Heart right ventricle (tissue), 16 donors: ENCODE results near the gene KIF2B. TPM values are rescaled to one million over a fixed set of nuclear protein-coding genes. Genes with fewer than 3 reads are reported as not detected.
"Not testable (repeated sequence)": the region's sequence is repeated elsewhere in the genome, so short reads cannot be mapped to it uniquely, and the experiment has no call there.

Experiments
- ATAC-seq, 8 donors: fragments of 200-7000 bp; cut with Tn5 transposase; one replicate each; pipeline ENCODE4 v1.9.1; 2020; ENCODE audit warnings: mild to moderate bottlenecking in 8 of 8, moderate library complexity in 8 of 8, moderate number of reproducible peaks in 1 of 8
- DNase-seq, 2 donors: peaks; one replicate each; pipeline ENCODE4 v3.0.0-alpha.2; 2020
- H3K27ac ChIP-seq, 10 donors: fragments of 200-600 bp; sonication (generic) in 2 of 10; one replicate each; pipeline versions ENCODE4 v1.5.0 to v1.8.0; 2020 to 2022; ENCODE audit warnings: mild to moderate bottlenecking in 3 of 10
- H3K27me3 ChIP-seq, 7 donors: fragments of 200-600 bp; one replicate each; pipeline ENCODE4 v1.8.0; 2021 to 2022; ENCODE audit warnings: mild to moderate bottlenecking in 2 of 7
- H3K36me3 ChIP-seq, 9 donors: fragments of 200-600 bp; sonication (generic) in 1 of 9; one replicate each; pipeline versions ENCODE4 v1.5.0 to v1.8.0; 2020 to 2022; ENCODE audit warnings: mild to moderate bottlenecking in 2 of 9
- H3K4me1 ChIP-seq, 9 donors: fragments of 200-600 bp; sonication (generic) in 1 of 9; one replicate each; pipeline versions ENCODE4 v1.5.0 to v1.8.0; 2020 to 2022; ENCODE audit warnings: mild to moderate bottlenecking in 4 of 9
- H3K4me3 ChIP-seq, 10 donors: fragments of 200-600 bp; sonication (generic) in 2 of 10; one replicate each; pipeline versions ENCODE4 v1.5.0 to v1.8.0; 2020 to 2022; ENCODE audit warnings: mild to moderate bottlenecking in 7 of 10, moderate library complexity in 2 of 10
- H3K9me3 ChIP-seq, 11 donors: fragments of 200-600 bp in 10 of 11; sonication (generic) in 2 of 11; one replicate each; pipeline versions ENCODE4 v1.5.0 to v1.8.0; 2013 to 2022; ENCODE audit warnings: mild to moderate bottlenecking in 2 of 11, control low read depth in 1 of 11, moderate library complexity in 1 of 11
- WGBS, 2 donors: extraction: QIAGEN DNeasy Blood & Tissue Kit; methylation state at CpG; one replicate each; pipeline ENCODE4 v1.1.7; 2013; ENCODE audit warnings: inconsistent platforms in 1 of 2; 5-methylcytosine and 5-hydroxymethylcytosine counted together
- intact Hi-C, 10 donors: fragments of 100-400 bp; cut with DNase I; formaldehyde crosslinking; loops; one replicate each; pipeline versions ENCODE4 v1.11.1 to v1.14.2; 2022
- polyA plus RNA-seq, 2 donors: library from polyadenylated mRNA; stranded (reverse); fragments of 200-250 nt; gene quantifications; one replicate each; pipeline ENCODE4 v1.2.3, GENCODE V29; 2013
- total RNA-seq, 10 donors: library from RNA; stranded (reverse); fragmentation: NEBNext Ultra II Directional in 3 of 10; extraction: Animal tissue kit (Norgen Biotek cat#: 25700) in 3 of 10; gene quantifications; one replicate each; pipeline versions ENCODE4 v1.2.1 to v1.2.4, GENCODE V29; 2021 to 2023
- TF ChIP-seq, protein P1 (sequence below), 9 donors: fragments of 200-600 bp; sonication (generic) in 2 of 9; IDR thresholded peaks; one replicate each; pipeline versions ENCODE4 v1.5.0 to v1.8.0; 2021 to 2022; ENCODE audit warnings: antibody characterized with exemption in 9 of 9, mild to moderate bottlenecking in 5 of 9, moderate library complexity in 1 of 9
- donor health status: Arrhythmogenic right ventricular cardiomyopathy.
- donor health status: ischemic (EF 13 %, LVEDD 7.1; RV severe dilation, severe dysfunction).
- donor health status: healthy with polysubstance abuse.
- donor health status: DM: no; HTN: yes; CAD: no.
- donor health status: DM: no; HTN: no; CAD: no.
- donor health status: ischemic (EF 25% LVEDD 6.9; RV normal size, moderate dysfunction).
- donor health status: ischemic (EF 25% LVEDD 5.7; RV mildly dilated, moderate dysfunction).
- donor health status: healthy.
- donor health status: DM: yes; HTN: yes; CAD: no.
- donor health status: Ischemic cardiomyopathy.
- donor health status: ischemic (EF 35%, LVEDD 5.7; RV mildly dilated, moderate dysfunction).
- donor health status: nonischemic (EF 11% LVEDD 7.7; RV severe dilation, severe dysfunction).
- donor health status: DM: yes; HTN: yes; CAD: no.
- donor health status: PGD.
- donor health status: ischemic (EF 29% LVEDD 5.4; RV normal size, mild dysfunction).
- donor health status: nonischemic (EF 23%, LVEDD 6.1; RV moderate dilation, normal function).

KIF2B gene
- total and polyA plus RNA-seq, 12 donors = not detected

DNA sequence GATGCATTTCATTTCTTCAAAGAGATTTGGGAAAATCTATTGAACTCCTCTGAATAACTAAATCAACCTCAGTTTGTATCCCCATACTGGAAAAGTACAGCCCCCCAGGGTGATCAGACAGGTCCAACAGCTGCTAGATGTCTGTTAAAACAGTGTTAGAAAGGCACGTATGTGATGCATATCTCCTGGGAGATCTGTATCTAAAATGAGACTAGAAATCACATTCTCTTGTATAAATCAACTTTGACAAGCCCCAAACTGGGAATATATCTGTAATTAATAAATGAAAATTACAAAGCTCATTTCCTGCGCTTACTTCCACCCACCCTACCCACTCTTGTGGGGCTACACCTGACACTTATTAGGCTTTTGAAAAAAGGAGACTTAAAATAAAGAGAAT is 3.8 kb upstream of the KIF2B start:
- no peak overlapping the region for H3K4me3 ChIP-seq
- no peak overlapping the region for H3K27ac ChIP-seq
- intact Hi-C loops = no loop called here
- DNase-seq (no peak), ATAC-seq (no peak)
- no peaks in the 10 kb centered on the region for H3K27me3 ChIP-seq
- H3K36me3 ChIP-seq = no peaks in the 10 kb centered on the region
- WGBS, 2 donors = 61 to 62% methylated on average over 2 of the region's 2 CpGs
- H3K4me1 ChIP-seq = no peaks in the 10 kb centered on the region
- peaks cover 0 to 12% (median 0%) of the 10 kb centered on the region in 11 donors for H3K9me3 ChIP-seq
- TF ChIP-seq, protein P1, sequence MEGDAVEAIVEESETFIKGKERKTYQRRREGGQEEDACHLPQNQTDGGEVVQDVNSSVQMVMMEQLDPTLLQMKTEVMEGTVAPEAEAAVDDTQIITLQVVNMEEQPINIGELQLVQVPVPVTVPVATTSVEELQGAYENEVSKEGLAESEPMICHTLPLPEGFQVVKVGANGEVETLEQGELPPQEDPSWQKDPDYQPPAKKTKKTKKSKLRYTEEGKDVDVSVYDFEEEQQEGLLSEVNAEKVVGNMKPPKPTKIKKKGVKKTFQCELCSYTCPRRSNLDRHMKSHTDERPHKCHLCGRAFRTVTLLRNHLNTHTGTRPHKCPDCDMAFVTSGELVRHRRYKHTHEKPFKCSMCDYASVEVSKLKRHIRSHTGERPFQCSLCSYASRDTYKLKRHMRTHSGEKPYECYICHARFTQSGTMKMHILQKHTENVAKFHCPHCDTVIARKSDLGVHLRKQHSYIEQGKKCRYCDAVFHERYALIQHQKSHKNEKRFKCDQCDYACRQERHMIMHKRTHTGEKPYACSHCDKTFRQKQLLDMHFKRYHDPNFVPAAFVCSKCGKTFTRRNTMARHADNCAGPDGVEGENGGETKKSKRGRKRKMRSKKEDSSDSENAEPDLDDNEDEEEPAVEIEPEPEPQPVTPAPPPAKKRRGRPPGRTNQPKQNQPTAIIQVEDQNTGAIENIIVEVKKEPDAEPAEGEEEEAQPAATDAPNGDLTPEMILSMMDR (IDR thresholded peaks at IDR 0.05) = no peak

DNA sequence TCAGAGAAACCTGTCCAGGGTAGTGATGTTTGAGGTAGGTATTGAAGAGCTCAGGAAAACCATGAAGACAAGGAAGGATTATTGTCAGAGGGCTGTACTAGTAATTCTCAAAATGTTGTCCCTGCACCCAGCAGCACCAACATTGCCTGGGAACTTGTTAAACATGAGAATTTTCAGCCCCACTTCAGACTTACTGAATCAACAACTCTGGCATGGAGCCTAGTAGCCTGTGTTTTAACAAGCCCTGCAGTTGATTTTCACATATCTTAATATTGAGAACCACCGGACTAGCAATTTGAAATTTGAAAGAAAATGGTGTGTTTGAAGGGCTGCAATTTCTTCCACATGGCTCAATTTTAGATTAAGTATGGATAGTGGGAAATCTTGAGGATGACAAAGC is 2.8 kb upstream of the KIF2B start:
- Histone ChIP-seq H3K4me3 (no peak overlapping the region), H3K4me1 (no peaks in the 10 kb centered on the region), H3K36me3 (no peaks in the 10 kb centered on the region), H3K27ac (no peak overlapping the region), H3K9me3 (peaks cover 0 to 12% (median 0%) of the 10 kb centered on the region in 11 donors), H3K27me3 (no peaks in the 10 kb centered on the region)
- WGBS, 2 donors = 70 to 82% methylated on average over 1 of the region's 1 CpG
- intact Hi-C loops = no loop called here
- TF ChIP-seq, protein P1 (IDR thresholded peaks at IDR 0.05) = no peak
- DNase-seq (no peak), ATAC-seq (no peak)

DNA sequence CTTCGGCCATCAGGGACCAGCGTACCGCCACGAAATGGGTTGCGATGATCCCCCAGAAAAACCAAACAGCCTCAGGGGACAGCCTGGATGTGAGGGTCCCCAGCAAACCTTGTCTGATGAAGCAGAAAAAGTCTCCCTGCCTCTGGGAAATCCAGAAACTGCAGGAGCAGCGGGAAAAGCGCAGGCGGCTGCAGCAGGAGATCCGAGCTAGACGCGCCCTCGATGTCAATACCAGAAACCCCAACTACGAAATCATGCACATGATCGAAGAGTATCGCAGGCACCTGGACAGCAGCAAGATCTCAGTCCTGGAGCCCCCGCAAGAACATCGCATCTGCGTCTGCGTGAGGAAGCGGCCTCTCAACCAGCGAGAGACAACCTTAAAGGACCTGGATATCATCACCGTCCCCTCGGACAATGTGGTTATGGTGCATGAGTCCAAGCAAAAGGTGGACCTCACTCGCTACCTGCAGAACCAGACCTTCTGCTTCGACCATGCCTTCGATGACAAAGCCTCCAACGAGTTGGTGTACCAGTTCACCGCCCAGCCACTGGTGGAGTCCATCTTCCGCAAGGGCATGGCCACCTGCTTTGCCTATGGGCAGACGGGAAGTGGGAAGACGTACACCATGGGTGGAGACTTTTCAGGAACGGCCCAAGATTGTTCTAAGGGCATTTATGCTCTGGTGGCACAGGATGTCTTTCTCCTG is 769 bp downstream of the KIF2B start:
- intact Hi-C loops = no loop called here
- Histone ChIP-seq H3K27ac (no peak overlapping the region), H3K36me3 (no peaks in the 10 kb centered on the region), H3K9me3 (peaks cover 0 to 12% (median 0%) of the 10 kb centered on the region in 11 donors), H3K4me3 (no peak overlapping the region), H3K4me1 (no peaks in the 10 kb centered on the region), H3K27me3 (no peaks in the 10 kb centered on the region)
- no peak for ATAC-seq
- TF ChIP-seq, protein P1 (IDR thresholded peaks at IDR 0.05) = no peak
- no peak for DNase-seq
- WGBS, 2 donors = 92 to 95% methylated on average over 32 of the region's 32 CpGs

DNA sequence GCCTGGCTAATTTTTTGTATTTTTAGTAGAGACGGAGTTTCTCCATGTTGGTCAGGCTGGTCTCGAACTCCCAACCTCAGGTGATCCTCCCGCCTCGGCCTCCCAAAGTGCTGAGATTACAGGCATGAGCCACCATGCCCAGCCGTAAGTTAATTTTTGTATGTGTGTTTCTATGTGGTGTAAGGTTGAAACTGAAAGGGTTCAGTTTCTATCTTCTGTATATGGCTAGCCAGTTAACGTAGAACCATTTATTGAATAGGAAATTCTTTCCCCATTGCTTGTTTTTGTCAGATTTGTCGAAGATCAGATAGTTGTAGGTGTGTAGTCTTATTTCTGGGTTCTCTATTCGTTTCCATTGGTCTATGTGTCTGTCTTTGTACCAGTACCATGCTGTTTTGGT is 12.0 kb downstream of the KIF2B start:
- 80 to 81% methylated on average over 8 of the region's 8 CpGs for WGBS, 2 donors
- H3K27me3 ChIP-seq, H3K4me1 ChIP-seq, intact Hi-C loops, DNase-seq, H3K36me3 ChIP-seq, ATAC-seq, H3K4me3 ChIP-seq, H3K27ac ChIP-seq: not testable (repeated sequence)
- peaks cover 0 to 22% (median 0%) of the 10 kb centered on the region in 11 donors for H3K9me3 ChIP-seq

DNA sequence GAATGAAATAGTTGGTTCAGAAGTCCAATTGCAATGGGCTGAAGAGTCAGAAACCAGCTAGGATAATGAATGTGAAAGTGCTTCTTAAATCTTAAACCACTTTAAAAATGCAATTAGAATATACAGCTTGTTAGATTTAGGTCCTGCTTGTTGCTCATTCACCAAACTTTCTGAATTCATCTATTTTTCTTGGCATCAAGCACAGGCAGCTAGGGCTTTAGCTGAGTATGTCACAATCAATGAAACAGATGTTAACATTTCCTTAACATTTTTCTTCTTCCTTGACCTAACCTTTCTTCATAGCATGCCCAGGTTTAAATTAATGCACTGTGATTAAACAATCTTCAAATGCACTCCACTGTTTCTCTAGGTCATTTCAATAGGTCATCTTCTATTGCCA is 14.4 kb downstream of the KIF2B start:
- Histone ChIP-seq H3K27ac (no peak overlapping the region), H3K27me3 (no peaks in the 10 kb centered on the region), H3K4me1 (no peaks in the 10 kb centered on the region), H3K9me3 (peaks cover 0 to 38% (median 0%) of the 10 kb centered on the region in 11 donors), H3K36me3 (no peaks in the 10 kb centered on the region), H3K4me3 (no peak overlapping the region)
- DNase-seq = no peak
- intact Hi-C loops = no loop called here
- ATAC-seq = no peak
- TF ChIP-seq, protein P1 (IDR thresholded peaks at IDR 0.05) = no peak
